T-cell (primary cell): Measurements from ENCODE around the gene ERBB2. TPM values are rescaled to one million over a fixed set of nuclear protein-coding genes. Genes with fewer than 3 reads are reported as not detected.
A peak's percentile ranks its signal among the peaks of the same experiment; 100 is the strongest.

Experiments used
- ATAC-seq, 4 experiments: fragments of 200-7000 bp in 3 of 4; fragments of 150-1000 bp in 1 of 4; cut with Tn5 transposase; replicated peaks in 1 of 4; 1 replicate in 3 of 4; 2 replicates in 1 of 4; pipeline ENCODE4 v1.10.0; 2021; ENCODE audit warnings: moderate library complexity in 3 of 4, mild to moderate bottlenecking in 2 of 4, moderate number of reproducible peaks in 1 of 4
- CTCF ChIA-PET, 2 donors: fragments of 300-600 bp; sonication (Branson Sonifier 250); formaldehyde crosslinking; loops; one replicate each; lab custom pipeline; 2022; ENCODE audit warnings: antibody characterized with exemption in 2 of 2; lab: Charles Lee
- POLR2A ChIA-PET, 2 donors: fragments of 300-600 bp; sonication (Branson Sonifier 250); formaldehyde crosslinking; loops; one replicate each; lab custom pipeline; 2022; ENCODE audit warnings: antibody characterized with exemption in 2 of 2; lab: Charles Lee
- DNase-seq, 35 experiments: peaks; one replicate each; pipeline versions ENCODE4 v3.0.0 to v3.0.0-alpha.2; 2013 to 2023
- H3K27ac ChIP-seq: one replicate; pipeline ENCODE4 v1.5.1; 2013; ENCODE audit warnings: low read length
- H3K27me3 ChIP-seq, 2 experiments: replicated peaks in 1 of 2; 1 replicate in 1 of 2; 2 replicates in 1 of 2; pipeline versions ENCODE4 v1.6.1 to v1.7.0; 2013; ENCODE audit warnings: low read length in 1 of 2, mixed read lengths in 1 of 2; ENCODE audit not compliant: control insufficient read depth in 2 of 2, insufficient read depth in 2 of 2; ENCODE audit errors: extremely low read depth in 1 of 2
- H3K36me3 ChIP-seq, 2 donors: 1 replicate in 1 of 2; 2 replicates in 1 of 2; pipeline versions ENCODE4 v1.6.1 to v1.7.0; 2013; ENCODE audit warnings: low read length in 1 of 2; ENCODE audit not compliant: control insufficient read depth in 2 of 2, insufficient read depth in 1 of 2; ENCODE audit errors: extremely low read depth in 1 of 2
- H3K4me1 ChIP-seq, 2 experiments: 1 replicate in 1 of 2; 2 replicates in 1 of 2; pipeline versions ENCODE4 v1.6.1 to v1.7.0; 2013; ENCODE audit warnings: low read length in 2 of 2, mixed read lengths in 1 of 2; ENCODE audit not compliant: insufficient read depth in 2 of 2, control insufficient read depth in 1 of 2; ENCODE audit errors: extremely low read depth in 1 of 2
- H3K4me3 ChIP-seq, 2 donors: 1 replicate in 1 of 2; 2 replicates in 1 of 2; pipeline versions ENCODE4 v1.5.1 to v1.7.0; 2013; ENCODE audit warnings: mild to moderate bottlenecking in 2 of 2, low read length in 1 of 2, moderate library complexity in 1 of 2; ENCODE audit not compliant: control insufficient read depth in 1 of 2; ENCODE audit errors: extremely low read depth in 1 of 2
- H3K9me3 ChIP-seq: 2 replicates; pipeline ENCODE4 v1.7.0; 2013
- H3K27ac Mint-ChIP-seq, 2 donors: one replicate each; pipeline ENCODE4 v1.8.0; 2020 to 2021; ENCODE audit warnings: mild to moderate bottlenecking in 2 of 2, mixed read lengths in 2 of 2
- H3K27me3 Mint-ChIP-seq, 2 donors: one replicate each; pipeline ENCODE4 v1.8.0; 2021 to 2022; ENCODE audit warnings: mixed read lengths in 2 of 2
- H3K36me3 Mint-ChIP-seq: one replicate; pipeline ENCODE4 v1.8.0; 2021; ENCODE audit warnings: mixed read lengths
- H3K4me1 Mint-ChIP-seq, 3 donors: one replicate each; pipeline ENCODE4 v1.8.0; 2020 to 2022; ENCODE audit warnings: mixed read lengths in 3 of 3, mild to moderate bottlenecking in 1 of 3
- H3K4me3 Mint-ChIP-seq, 3 donors: one replicate each; pipeline ENCODE4 v1.8.0; 2020 to 2022; ENCODE audit warnings: mild to moderate bottlenecking in 3 of 3, mixed read lengths in 3 of 3, moderate library complexity in 3 of 3
- H3K9me3 Mint-ChIP-seq, 3 donors: one replicate each; pipeline ENCODE4 v1.8.0; 2020 to 2022; ENCODE audit warnings: mixed read lengths in 3 of 3
- WGBS: methylation state at CpG from one replicate; pipeline ENCODE4 v1.1.5; 2013; ENCODE audit warnings: missing lambda C conversion rate; ENCODE audit not compliant: insufficient coverage; 5-methylcytosine and 5-hydroxymethylcytosine counted together
- total RNA-seq, 35 experiments: library from RNA in 6 of 35; stranded (reverse) in 6 of 35; fragments of 120-200 nt in 1 of 35; gene quantifications; one replicate each; pipeline versions ENCODE4 v1.2.1 to v1.2.4 and lab custom pipeline; 2013 to 2026

Gene ERBB2
- total RNA-seq, 5 donors from 2014 or later (not counting 1 experiment from before 2014, with no cell fraction given) = 4.1 to 8.8 (median 6.0) TPM

- no peaks in the 10 kb centered on the region for H3K9me3 ChIP-seq
- peaks cover 8 to 31% of the 10 kb centered on the region in 2 donors for H3K27me3 Mint-ChIP-seq
- POLR2A ChIA-PET = no interaction called here
- DNase-seq (no peak), ATAC-seq (no peak)
- no peak overlapping the region for H3K27ac Mint-ChIP-seq
- CTCF ChIA-PET = interaction anchor here in 1 of 2 donors (1.1 kb wide), 1 partner anchor 12 kb away, joined by 4 read pairs; no protein-coding TSS in a partner anchor
- peaks cover 0 to 2% of the 10 kb centered on the region in 2 donors for H3K36me3 ChIP-seq
- H3K4me3 ChIP-seq = no peak overlapping the region
- 77% methylated on average over 7 of the region's 9 CpGs for WGBS
- H3K4me3 Mint-ChIP-seq = no peak overlapping the region
- H3K27me3 ChIP-seq = peaks cover 0 to 77% of the 10 kb centered on the region in 2 experiments
- no peaks in the 10 kb centered on the region for H3K36me3 Mint-ChIP-seq
- H3K27ac ChIP-seq = no peak overlapping the region
- peaks cover 10 to 19% (median 12%) of the 10 kb centered on the region in 3 donors for H3K4me1 Mint-ChIP-seq
- peaks cover 4 to 26% of the 10 kb centered on the region in 2 experiments for H3K4me1 ChIP-seq
- no peaks in the 10 kb centered on the region for H3K9me3 Mint-ChIP-seq
Measured at GRCh38 chr17:39739885-39740356, 40.1 kb downstream of the ERBB2 start.

GRCh38 chr17:39740357-39741111 lies 40.7 kb downstream of the ERBB2 start:
- Mint-ChIP-seq H3K4me1 (peaks cover 10 to 19% (median 12%) of the 10 kb centered on the region in 3 donors), H3K9me3 (no peaks in the 10 kb centered on the region), H3K27me3 (peaks cover 8 to 31% of the 10 kb centered on the region in 2 donors), H3K27ac (no peak overlapping the region), H3K4me3 (no peak overlapping the region), H3K36me3 (no peaks in the 10 kb centered on the region)
- Histone ChIP-seq H3K36me3 (peaks cover 0 to 2% of the 10 kb centered on the region in 2 donors), H3K27me3 (peaks cover 0 to 79% of the 10 kb centered on the region in 2 experiments), H3K4me1 (peaks cover 4 to 26% of the 10 kb centered on the region in 2 experiments), H3K27ac (no peak overlapping the region), H3K9me3 (no peaks in the 10 kb centered on the region), H3K4me3 (no peak overlapping the region)
- ChIA-PET CTCF (no interaction called here), POLR2A (no interaction called here)
- ATAC-seq (no peak), DNase-seq (no peak)
- WGBS = 96% methylated on average over 4 of the region's 16 CpGs

- peak overlapping the region in 1 of 2 donors; percentile 63 for H3K27ac Mint-ChIP-seq
- peaks cover 0 to 72% of the 10 kb centered on the region in 2 experiments for H3K27me3 ChIP-seq
- CTCF ChIA-PET = no interaction called here
Measured at GRCh38 chr17:39742126-39742855, 42.4 kb downstream of the ERBB2 start.

GRCh38 chr17:39742856-39743436 lies 43.1 kb downstream of the ERBB2 start:
- CTCF ChIA-PET = no interaction called here
- H3K27me3 Mint-ChIP-seq = peaks cover 5 to 28% of the 10 kb centered on the region in 2 donors
- H3K4me3 Mint-ChIP-seq = no peak overlapping the region
- WGBS = 83% methylated on average over 19 of the region's 21 CpGs
- DNase-seq (no peak), ATAC-seq (no peak)
- H3K36me3 ChIP-seq = peaks cover 0 to 2% of the 10 kb centered on the region in 2 donors
- no peak overlapping the region for H3K27ac ChIP-seq
- H3K27ac Mint-ChIP-seq = peak overlapping the region in 1 of 2 donors; percentile 63
- peaks cover 7 to 19% (median 12%) of the 10 kb centered on the region in 3 donors for H3K4me1 Mint-ChIP-seq
- POLR2A ChIA-PET = no interaction called here
- H3K27me3 ChIP-seq = peaks cover 0 to 66% of the 10 kb centered on the region in 2 experiments
- H3K4me1 ChIP-seq = peaks cover 4 to 20% of the 10 kb centered on the region in 2 experiments
- H3K9me3 Mint-ChIP-seq = no peaks in the 10 kb centered on the region
- no peaks in the 10 kb centered on the region for H3K9me3 ChIP-seq
- H3K4me3 ChIP-seq = no peak overlapping the region
- H3K36me3 Mint-ChIP-seq = no peaks in the 10 kb centered on the region

More at GRCh38 chr17:39742126-39742855, 42.4 kb downstream of the ERBB2 start:
- Mint-ChIP-seq H3K4me3 (no peak overlapping the region), H3K4me1 (peaks cover 10 to 19% (median 12%) of the 10 kb centered on the region in 3 donors), H3K27me3 (peaks cover 8 to 31% of the 10 kb centered on the region in 2 donors), H3K9me3 (no peaks in the 10 kb centered on the region), H3K36me3 (no peaks in the 10 kb centered on the region)
- Histone ChIP-seq H3K9me3 (no peaks in the 10 kb centered on the region), H3K4me1 (peaks cover 4 to 26% of the 10 kb centered on the region in 2 experiments), H3K36me3 (peaks cover 0 to 2% of the 10 kb centered on the region in 2 donors), H3K4me3 (no peak overlapping the region), H3K27ac (no peak overlapping the region)
- DNase-seq (no peak), ATAC-seq (no peak)
- 78% methylated on average over 6 of the region's 18 CpGs for WGBS
- POLR2A ChIA-PET = no interaction called here

- Mint-ChIP-seq H3K36me3 (no peaks in the 10 kb centered on the region), H3K4me1 (peaks cover 0 to 12% (median 5%) of the 10 kb centered on the region in 3 donors), H3K9me3 (no peaks in the 10 kb centered on the region), H3K27me3 (peaks cover 0 to 21% of the 10 kb centered on the region in 2 donors), H3K4me3 (no peak overlapping the region), H3K27ac (no peak overlapping the region)
- Histone ChIP-seq H3K4me1 (peaks cover 4 to 8% of the 10 kb centered on the region in 2 experiments), H3K27ac (no peak overlapping the region), H3K36me3 (peaks cover 0 to 2% of the 10 kb centered on the region in 2 donors), H3K27me3 (peaks cover 0 to 54% of the 10 kb centered on the region in 2 experiments), H3K9me3 (no peaks in the 10 kb centered on the region), H3K4me3 (no peak overlapping the region)
- ChIA-PET POLR2A (no interaction called here), CTCF (interaction anchor here in 1 of 2 donors (0.6 kb wide), 1 partner anchor 55 kb away, joined by 7 read pairs; no protein-coding TSS in a partner anchor)
- 91% methylated on average over 16 of the region's 16 CpGs for WGBS
- no peak for DNase-seq
- ATAC-seq = no peak
Measured at GRCh38 chr17:39744075-39744835, 44.4 kb downstream of the ERBB2 start.
